Stimulated activated CD4-positive, alpha-beta T cell treated with anti-CD3 and anti-CD28 coated beads, Interleukin-15, amount 100 ng/mL, for 48 hours (primary cell): Measurements from ENCODE around the gene RASSF8.
"Not testable (repeated sequence)": the region's sequence is repeated elsewhere in the genome, so short reads cannot be mapped to it uniquely, and the experiment has no call there.

ENCODE experiments used
- DNase-seq, 2 donors: peaks; one replicate each; pipeline ENCODE4 v3.0.0-alpha.2; 2020; ENCODE audit warnings: low read depth in 2 of 2

Gene RASSF8

GRCh38 chr12:26029736-26030022, 71.2 kb downstream of the RASSF8 start:
- no peak for DNase-seq

GRCh38 chr12:26030371-26030770, 71.9 kb downstream of the RASSF8 start:
- DNase-seq = no peak

GRCh38 chr12:26031318-26031717, 72.8 kb downstream of the RASSF8 start:
- no peak for DNase-seq

- no peak for DNase-seq
These were observed 73.3 kb downstream of the RASSF8 start for GRCh38 chr12:26031827-26032226.

GRCh38 chr12:26032290-26032689, 73.8 kb downstream of the RASSF8 start:
- no peak for DNase-seq

GRCh38 chr12:26032719-26033241, 74.3 kb downstream of the RASSF8 start:
- DNase-seq = no peak

GRCh38 chr12:26034371-26035142, 76.1 kb downstream of the RASSF8 start:
- DNase-seq = no peak

GRCh38 chr12:26036877-26037276, 78.4 kb downstream of the RASSF8 start:
- no peak for DNase-seq

GRCh38 chr12:26037615-26038220, 79.2 kb downstream of the RASSF8 start:
- DNase-seq = no peak

GRCh38 chr12:26042645-26043044, 84.2 kb downstream of the RASSF8 start:
- no peak for DNase-seq

- DNase-seq = no peak
These were observed 84.9 kb downstream of the RASSF8 start for GRCh38 chr12:26043135-26044006.

GRCh38 chr12:26044007-26044394, 85.5 kb downstream of the RASSF8 start:
- DNase-seq = no peak

- DNase-seq = no peak
These were observed 86.1 kb downstream of the RASSF8 start for GRCh38 chr12:26044592-26044991.

GRCh38 chr12:26046203-26046602, 87.7 kb downstream of the RASSF8 start:
- DNase-seq = no peak

GRCh38 chr12:26046906-26047305, 88.4 kb downstream of the RASSF8 start:
- no peak for DNase-seq

- DNase-seq = no peak
These were observed 89.1 kb downstream of the RASSF8 start for GRCh38 chr12:26047401-26048226.

GRCh38 chr12:26052652-26053051, 94.2 kb downstream of the RASSF8 start:
- DNase-seq = no peak

- DNase-seq = no peak
These were observed 95.9 kb downstream of the RASSF8 start for GRCh38 chr12:26054383-26054782.

- DNase-seq = no peak
These were observed 96.6 kb downstream of the RASSF8 start for GRCh38 chr12:26055087-26055486.

- DNase-seq = no peak
These were observed 97.9 kb downstream of the RASSF8 start for GRCh38 chr12:26056335-26056734.

- DNase-seq = not testable (repeated sequence)
These were observed 98.8 kb downstream of the RASSF8 start for GRCh38 chr12:26057271-26057670.

- no peak for DNase-seq
These were observed 99.8 kb downstream of the RASSF8 start for GRCh38 chr12:26058308-26058707.
